Loucy (cell line): ENCODE data around the gene TXNDC16.

Source experiments
- H2AFZ ChIP-seq: fragments of 200-600 bp; sonication (generic); 2 replicates; pipeline ENCODE4 v1.6.0; 2016; ENCODE audit warnings: antibody characterized with exemption, mild to moderate bottlenecking, low read length, moderate library complexity
- H3F3A ChIP-seq: fragments of 200-600 bp; 2 replicates; pipeline ENCODE4 v1.6.0; 2016; ENCODE audit warnings: antibody characterized with exemption, low read depth, mild to moderate bottlenecking
- H3K27me3 ChIP-seq: fragments of 200-600 bp; sonication (generic); 2 replicates; pipeline ENCODE4 v1.6.1; 2014; ENCODE audit warnings: low read length, mild to moderate bottlenecking; ENCODE audit not compliant: insufficient read depth, poor library complexity, severe bottlenecking
- H3K36me3 ChIP-seq: fragments of 200-600 bp; sonication (generic); 2 replicates; pipeline ENCODE4 v1.6.1; 2016; ENCODE audit warnings: low read length; ENCODE audit not compliant: insufficient read depth
- H3K4me1 ChIP-seq: fragments of 200-600 bp; sonication (generic); 2 replicates; pipeline ENCODE4 v1.5.1; 2014; ENCODE audit warnings: low read length, mild to moderate bottlenecking; ENCODE audit not compliant: insufficient read depth, poor library complexity, severe bottlenecking
- H3K4me2 ChIP-seq: fragments of 200-600 bp; sonication (generic); 2 replicates; pipeline ENCODE4 v1.6.0; 2014; ENCODE audit warnings: antibody characterized with exemption, low read length, low read depth, mild to moderate bottlenecking; ENCODE audit not compliant: poor library complexity, severe bottlenecking
- H3K4me3 ChIP-seq: fragments of 200-600 bp; sonication (generic); 2 replicates; pipeline ENCODE4 v1.5.1; 2014; ENCODE audit warnings: low read length, mild to moderate bottlenecking, mixed read lengths; ENCODE audit not compliant: poor library complexity, severe bottlenecking
- H3K79me2 ChIP-seq: fragments of 200-600 bp; sonication (generic); 2 replicates; pipeline ENCODE4 v1.6.1; 2014; ENCODE audit warnings: low read length; ENCODE audit not compliant: insufficient read depth
- H3K9ac ChIP-seq: fragments of 200-600 bp; sonication (generic); 2 replicates; pipeline ENCODE4 v1.6.0; 2014; ENCODE audit warnings: mild to moderate bottlenecking, low read depth, low read length, moderate library complexity; ENCODE audit not compliant: poor library complexity, severe bottlenecking
- H3K9me2 ChIP-seq: fragments of 200-600 bp; sonication (generic); replicated peaks from 2 replicates; pipeline ENCODE4 v1.6.1; 2016; ENCODE audit warnings: low read depth, low read length, mixed read lengths
- H3K9me3 ChIP-seq: fragments of 200-600 bp; sonication (generic); 2 replicates; pipeline ENCODE4 v1.6.1; 2014; ENCODE audit warnings: mild to moderate bottlenecking, antibody characterized with exemption, low read length, low read depth; ENCODE audit not compliant: insufficient read depth
- H4K20me1 ChIP-seq: fragments of 200-600 bp; sonication (generic); 2 replicates; pipeline ENCODE4 v1.6.0; 2014; ENCODE audit warnings: antibody characterized with exemption, low read length, mild to moderate bottlenecking; ENCODE audit not compliant: insufficient read depth, poor library complexity, severe bottlenecking
- CTCF ChIP-seq: fragments of 200-600 bp; sonication (generic); conservative IDR thresholded peaks from 2 replicates; pipeline ENCODE4 v1.5.1; 2014; ENCODE audit warnings: mild to moderate bottlenecking, antibody characterized with exemption, low read length
- EZH2phosphoT487 ChIP-seq: fragments of 200-600 bp; IDR thresholded peaks from 2 replicates; pipeline ENCODE4 v1.6.1; 2018; ENCODE audit warnings: antibody characterized with exemption, mild to moderate bottlenecking, moderate library complexity, borderline replicate concordance

TXNDC16 gene

GRCh38 chr14:52596861-52597260, 44.6 kb upstream of the TXNDC16 start:
- Histone ChIP-seq H3K9me2 (0 out of 2 replicates have a peak, but pooled peaks cover 3% of the 10 kb centered on the region), H2AFZ (no peak overlapping the region), H3K79me2 (no peaks in the 10 kb centered on the region), H3K4me2 (no peak overlapping the region), H3K9me3 (no peaks in the 10 kb centered on the region), H3K36me3 (no peaks in the 10 kb centered on the region), H4K20me1 (no peaks in the 10 kb centered on the region), H3K27me3 (no peaks in the 10 kb centered on the region), H3K4me1 (no peaks in the 10 kb centered on the region), H3K4me3 (no peak overlapping the region), H3K9ac (no peak overlapping the region), H3F3A (no peaks in the 10 kb centered on the region)
- TF ChIP-seq CTCF (no peak), EZH2phosphoT487 (no peak)

GRCh38 chr14:52596320-52596719, 44.0 kb upstream of the TXNDC16 start:
- no peaks in the 10 kb centered on the region for H3K36me3 ChIP-seq
- no peaks in the 10 kb centered on the region for H3K79me2 ChIP-seq
- H4K20me1 ChIP-seq = no peaks in the 10 kb centered on the region
- H3F3A ChIP-seq = no peaks in the 10 kb centered on the region
- H2AFZ ChIP-seq = no peak overlapping the region
- no peaks in the 10 kb centered on the region for H3K27me3 ChIP-seq
- no peak overlapping the region for H3K4me3 ChIP-seq
- no peaks in the 10 kb centered on the region for H3K4me1 ChIP-seq
- H3K4me2 ChIP-seq = no peak overlapping the region
- TF ChIP-seq CTCF (no peak), EZH2phosphoT487 (no peak)
- no peak overlapping the region for H3K9ac ChIP-seq
- H3K9me3 ChIP-seq = no peaks in the 10 kb centered on the region
- H3K9me2 ChIP-seq = 0 out of 2 replicates have a peak, but pooled peaks cover 3% of the 10 kb centered on the region

- Histone ChIP-seq H3F3A (no peaks in the 10 kb centered on the region), H2AFZ (no peak overlapping the region), H3K4me2 (no peak overlapping the region), H4K20me1 (no peaks in the 10 kb centered on the region), H3K27me3 (no peaks in the 10 kb centered on the region), H3K36me3 (no peaks in the 10 kb centered on the region), H3K4me1 (no peaks in the 10 kb centered on the region), H3K4me3 (no peak overlapping the region), H3K79me2 (no peaks in the 10 kb centered on the region), H3K9me2 (no peaks in the 10 kb centered on the region), H3K9ac (no peak overlapping the region), H3K9me3 (no peaks in the 10 kb centered on the region)
- TF ChIP-seq EZH2phosphoT487 (no peak), CTCF (no peak)
Observed at GRCh38 chr14:52590318-52590717, 38.0 kb upstream of the TXNDC16 start.
